HG02973 (cell line): Measurements from ENCODE around the gene GPA33.
A peak's percentile ranks its signal among the peaks of the same experiment; 100 is the strongest.

Experiments used
- ATAC-seq: cut with Tn5 transposase; IDR thresholded peaks from one replicate; pipeline ENCODE4 v1.9.1; 2021; ENCODE audit warnings: moderate library complexity; ENCODE audit not compliant: unreplicated experiment

Gene GPA33

DNA sequence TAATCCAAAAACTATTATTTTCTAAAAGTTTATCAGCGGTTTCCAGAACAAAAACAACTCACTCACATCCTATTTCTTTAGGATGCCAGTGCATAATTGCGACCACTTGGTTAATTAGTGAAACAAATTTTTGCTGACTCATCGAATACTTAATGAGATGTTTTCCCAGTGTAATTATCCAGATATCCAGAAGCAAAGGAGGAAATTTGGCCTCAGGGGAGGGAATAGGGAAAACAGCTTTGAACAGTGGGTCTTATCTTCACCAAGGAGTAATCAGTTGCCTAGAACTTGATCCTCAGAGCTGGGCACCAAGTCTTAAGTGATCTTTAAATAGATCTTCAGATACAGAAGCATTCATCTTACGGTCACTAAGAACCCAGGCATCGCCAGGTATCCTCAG lies 28.0 kb upstream of the GPA33 start:
- no peak for ATAC-seq

DNA sequence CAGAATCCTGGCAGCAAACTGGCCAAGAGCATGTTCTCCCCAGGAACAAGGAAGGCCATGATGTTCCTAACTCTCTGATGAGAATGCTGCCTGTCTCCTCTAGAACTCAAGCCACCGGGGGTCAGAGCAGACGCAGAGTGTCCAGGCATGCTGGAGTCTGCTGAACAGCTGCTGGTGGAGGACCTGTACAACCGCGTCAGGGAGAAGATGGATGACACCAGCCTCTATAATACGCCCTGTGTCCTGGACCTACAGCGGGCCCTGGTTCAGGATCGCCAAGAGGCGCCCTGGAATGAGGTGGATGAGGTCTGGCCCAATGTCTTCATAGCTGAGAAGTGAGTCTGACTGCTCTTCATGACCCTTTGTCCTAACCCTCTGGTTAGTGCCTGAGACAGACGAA lies 27.0 kb upstream of the GPA33 start:
- no peak for ATAC-seq

DNA sequence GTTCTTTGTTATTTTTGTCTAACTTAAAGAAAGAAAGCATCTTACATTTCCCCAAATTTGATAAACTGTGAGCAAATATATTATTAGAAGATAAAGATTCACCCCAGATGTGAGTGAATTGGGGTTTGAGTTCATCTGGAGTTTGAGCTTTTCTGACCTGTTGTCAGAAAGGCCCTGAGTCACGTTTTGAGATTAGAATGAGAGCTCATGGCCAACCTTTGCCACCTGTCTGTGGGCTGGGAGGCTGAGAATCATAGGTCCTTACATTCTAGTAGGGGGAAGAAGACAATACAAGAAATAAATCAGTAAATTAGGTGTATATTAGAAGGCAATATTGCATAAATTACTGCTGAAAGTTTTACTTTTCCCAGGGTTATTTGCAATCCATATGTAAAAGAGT lies 26.0 kb upstream of the GPA33 start:
- ATAC-seq: no peak

DNA sequence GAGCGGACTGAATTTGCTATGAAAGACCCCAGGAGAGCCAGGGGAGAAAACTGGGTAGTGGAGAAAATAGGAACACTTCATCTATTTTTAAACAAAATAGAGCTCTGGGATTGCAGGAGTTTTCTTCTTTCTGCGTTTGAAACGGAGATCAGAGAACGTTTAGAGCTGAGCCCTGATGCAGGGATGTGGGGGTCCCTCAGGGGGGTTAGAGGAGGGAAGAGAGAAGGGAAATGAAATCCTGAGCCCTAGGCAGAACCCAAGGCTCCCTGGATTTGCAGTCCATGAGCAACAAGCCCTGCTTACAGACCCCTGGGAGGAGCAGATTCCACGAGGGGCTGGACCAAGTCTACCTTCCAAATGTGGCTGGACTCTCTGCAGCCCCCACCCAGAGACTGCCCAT lies 25.5 kb upstream of the GPA33 start:
- no peak for ATAC-seq

DNA sequence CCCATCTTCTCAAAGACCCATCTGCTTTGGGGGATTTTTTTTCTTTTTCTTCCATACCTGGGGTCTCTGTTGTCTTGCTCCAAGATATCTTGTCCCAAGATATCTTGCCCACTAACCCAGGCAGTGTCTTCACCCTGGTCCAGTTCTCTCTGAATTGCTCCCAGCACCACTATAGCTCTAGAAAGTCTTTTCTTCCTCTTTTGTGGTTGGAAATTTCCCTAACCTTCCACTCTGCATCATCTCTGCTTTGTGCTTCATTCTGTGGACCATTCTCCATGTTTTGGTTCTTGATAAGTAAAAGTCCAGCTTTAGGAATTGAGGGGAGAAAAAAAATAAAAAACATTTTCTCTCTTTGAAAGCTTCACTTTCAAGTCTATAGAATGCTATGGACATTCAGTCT lies 24.5 kb upstream of the GPA33 start:
- ATAC-seq: no peak

DNA sequence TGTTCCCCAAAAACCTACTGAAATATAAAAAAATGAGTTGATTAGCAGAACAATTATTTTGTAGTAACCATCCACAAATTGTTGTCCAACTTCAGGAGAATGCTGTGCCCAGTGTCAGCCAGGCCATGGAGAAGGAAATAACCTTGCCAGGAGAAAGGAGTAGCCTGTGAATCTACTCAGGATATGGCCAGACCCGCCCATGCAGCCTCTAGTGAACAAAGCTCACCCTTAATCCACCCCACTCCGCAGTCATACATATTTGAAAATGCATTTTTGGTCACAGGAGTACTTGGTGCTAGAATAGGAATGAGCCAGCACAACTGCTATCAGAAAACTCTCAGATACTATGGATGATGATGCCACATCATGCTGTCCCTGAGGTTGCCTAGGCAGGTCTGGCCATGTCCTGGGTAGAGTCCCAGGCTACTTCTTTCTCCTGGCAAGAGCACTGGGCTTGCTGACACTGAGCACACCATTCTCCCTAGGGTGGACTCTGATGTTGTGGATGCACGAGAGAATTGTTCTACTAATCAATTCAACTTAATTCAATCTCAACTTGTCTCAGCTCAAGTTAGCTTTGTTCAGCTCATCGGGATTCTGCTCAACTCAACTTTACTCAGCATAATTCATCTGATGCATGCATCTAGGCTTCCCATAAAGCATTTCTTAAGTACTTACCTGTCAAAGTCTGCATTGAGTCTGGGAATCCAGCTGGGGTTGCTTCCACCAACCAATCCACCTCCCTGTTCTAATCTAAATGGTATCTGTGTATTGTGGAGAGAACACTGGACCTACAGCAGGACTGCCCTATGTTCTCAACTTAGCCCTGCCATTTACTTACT lies 21.9 kb upstream of the GPA33 start:
- no peak for ATAC-seq

DNA sequence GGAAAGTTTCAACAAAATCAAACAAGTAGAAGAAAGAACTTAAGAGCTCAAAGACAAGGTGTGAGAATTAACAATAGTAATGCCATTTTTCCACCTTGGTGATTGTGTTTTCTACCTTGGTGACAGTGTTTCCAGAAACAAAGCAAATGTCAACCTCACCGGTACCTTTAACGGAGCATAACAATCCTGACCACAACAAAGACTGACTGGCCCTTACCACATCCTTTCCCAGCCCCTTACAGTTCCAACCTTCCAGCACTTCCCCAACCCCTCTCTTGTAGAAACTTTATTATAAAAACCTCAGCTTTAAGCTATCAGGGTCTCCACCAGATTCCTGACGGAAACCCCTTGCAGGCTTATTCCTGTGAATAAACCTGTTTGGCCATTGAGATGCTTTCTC lies 20.4 kb upstream of the GPA33 start:
- peak; percentile 53 for ATAC-seq

DNA sequence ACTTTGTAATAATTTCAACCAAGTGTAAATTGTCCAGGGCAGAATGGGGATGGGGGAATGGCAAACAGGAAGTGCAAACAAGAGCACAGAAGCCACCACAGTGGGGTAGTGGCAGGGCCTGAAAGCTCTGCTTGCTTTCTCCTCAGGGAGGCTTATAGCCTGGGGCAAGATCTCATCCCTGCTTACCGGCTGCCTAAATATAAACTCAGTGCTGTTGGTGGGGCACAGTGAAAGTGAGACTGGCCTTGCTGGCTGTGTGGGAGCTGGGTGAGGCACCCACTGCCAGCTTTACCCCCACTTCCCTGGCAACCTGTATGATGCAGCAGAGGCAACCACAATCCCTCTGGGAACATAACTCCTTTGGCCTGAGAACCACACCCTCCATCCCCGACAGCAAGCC lies 18.9 kb upstream of the GPA33 start:
- no peak for ATAC-seq

DNA sequence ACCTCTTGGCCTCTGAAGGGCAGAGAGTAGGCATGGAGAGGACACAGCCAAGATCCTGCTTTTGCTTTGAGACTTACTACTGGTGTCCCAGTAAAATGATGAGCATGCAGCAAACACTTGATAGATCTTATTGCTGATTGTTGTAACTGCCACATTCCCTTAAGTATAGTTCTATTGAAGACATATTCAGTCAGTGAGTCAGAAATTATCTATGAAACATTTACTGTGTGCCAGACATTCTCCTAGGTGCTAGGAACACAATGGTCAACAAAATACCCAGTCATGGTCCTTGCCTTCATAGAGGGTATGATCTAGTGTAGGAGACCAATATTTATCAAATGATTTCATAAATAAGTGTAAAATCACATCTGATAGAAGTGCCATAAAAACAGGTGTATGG lies 17.3 kb upstream of the GPA33 start:
- ATAC-seq: no peak

DNA sequence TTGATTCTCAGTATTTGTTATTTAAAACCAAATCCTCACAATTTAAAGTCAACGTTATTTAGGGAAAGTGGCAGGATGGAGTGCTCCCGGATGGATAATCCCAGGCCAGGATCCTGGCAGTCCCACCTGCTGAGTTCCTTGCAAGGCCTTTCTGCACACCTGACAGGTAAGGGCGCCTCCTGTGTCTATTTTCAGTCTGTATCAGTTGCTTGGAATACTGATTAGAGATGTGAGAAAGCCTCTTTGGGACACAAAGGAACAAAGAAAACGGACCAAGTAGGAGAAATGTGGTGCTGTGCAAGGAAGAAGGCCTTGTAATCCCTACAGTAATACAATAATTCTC lies 15.9 kb upstream of the GPA33 start:
- ATAC-seq: no peak

DNA sequence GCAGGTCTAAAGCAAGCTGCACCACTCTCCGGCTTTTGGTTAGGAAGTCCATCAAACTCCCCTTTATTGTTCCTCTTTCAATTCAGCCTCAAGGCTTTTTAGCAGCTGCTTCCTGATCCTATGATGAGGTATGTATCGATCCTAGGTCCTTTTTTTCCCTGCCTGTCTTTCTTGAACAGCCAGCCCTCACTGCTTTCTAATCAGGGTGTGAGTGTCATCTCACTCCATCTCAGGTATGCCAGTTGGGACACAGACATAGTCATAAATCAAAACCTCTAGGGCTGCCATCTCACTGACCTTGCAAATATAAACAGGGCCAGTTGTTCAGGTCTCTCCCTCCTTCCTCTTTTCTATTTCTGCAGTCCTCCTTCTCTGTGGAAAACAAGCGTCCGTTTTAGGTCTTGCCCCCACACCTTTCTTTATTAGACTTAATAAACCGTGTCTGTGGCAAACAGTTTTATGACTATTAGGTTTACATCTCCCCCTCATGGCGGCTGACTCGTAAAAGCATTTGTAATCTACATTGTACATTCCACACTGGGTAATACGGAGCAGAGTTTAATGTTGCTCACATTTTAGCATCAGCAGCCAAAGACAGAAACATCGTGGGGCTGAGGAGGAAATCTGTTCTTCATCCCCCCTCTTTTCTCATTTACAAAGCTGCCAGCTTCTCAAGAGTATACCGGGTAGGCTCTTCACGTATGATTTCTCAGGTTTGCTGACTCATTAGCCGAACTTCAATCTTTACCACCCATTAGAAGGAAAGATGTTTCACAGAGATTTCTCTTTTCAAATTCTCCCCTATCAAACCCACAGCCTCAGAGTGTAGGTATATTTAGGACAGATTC lies 15.3 kb upstream of the GPA33 start:
- no peak for ATAC-seq

DNA sequence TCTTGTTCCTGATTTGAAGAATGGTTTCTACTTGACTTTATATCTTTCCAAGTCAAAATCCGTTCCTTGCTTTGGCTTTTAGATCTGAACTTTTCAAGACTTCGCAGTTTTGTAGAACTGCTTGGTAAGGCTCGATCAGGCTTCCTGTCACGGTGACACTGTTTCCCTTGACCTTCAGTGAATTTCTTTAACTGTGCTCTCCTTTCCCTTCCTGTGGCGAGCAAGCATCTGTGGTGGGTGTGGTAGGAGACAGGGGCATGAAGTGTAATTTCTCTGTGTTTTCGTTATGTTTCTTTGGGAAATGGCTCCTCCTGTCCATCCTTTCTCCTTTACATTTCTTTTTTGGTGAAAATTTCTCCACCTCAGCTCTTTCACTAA lies 14.1 kb upstream of the GPA33 start:
- ATAC-seq: no peak

DNA sequence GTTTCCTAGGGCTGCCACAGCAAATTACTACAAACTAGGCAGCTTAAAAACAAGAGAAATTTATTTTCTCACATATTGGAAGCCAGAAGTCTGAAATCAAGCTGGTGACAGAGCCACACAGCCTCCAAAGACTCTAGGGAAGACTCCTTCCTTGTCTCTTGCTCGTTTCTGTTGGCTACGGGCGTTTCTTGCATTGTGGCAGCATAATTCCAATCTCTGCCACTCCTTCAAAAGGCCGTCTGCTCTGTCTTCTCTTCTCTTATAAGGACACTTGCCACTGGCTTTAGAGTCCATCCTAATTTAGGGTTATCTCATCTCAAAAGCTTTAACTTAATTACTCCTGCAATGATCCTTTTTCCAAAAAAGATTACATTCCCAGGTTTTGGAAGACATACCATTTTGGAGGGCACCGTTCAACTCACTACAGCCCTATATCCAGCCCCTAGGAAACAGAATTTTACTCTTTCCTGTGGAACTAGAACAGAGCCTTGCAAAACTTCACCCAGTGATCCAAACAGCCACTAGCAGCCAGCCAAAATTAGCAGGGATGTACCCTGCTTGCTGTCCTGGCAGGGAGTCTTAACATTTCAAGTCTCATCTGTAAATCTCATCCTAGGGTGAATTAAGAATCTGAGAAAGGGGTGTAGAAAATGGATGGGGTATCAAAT lies 12.9 kb upstream of the GPA33 start:
- no peak for ATAC-seq

DNA sequence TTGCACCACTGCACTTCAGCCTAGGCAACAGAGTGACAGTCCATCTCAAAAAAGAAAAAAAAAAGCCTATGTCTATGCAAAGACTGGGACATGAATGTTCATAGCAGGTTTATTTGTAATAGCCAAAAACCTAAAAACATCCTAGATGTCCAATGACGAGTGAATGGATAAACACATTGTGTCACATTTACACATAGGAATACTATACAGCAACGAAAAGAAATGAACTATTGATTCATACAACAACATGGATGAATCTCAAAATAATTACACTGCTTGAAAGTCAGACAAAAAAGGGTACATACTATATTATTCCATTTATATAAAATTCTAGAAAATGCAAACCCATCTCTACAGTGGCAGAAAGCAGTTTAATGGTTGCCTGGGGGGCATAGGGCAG lies 11.6 kb upstream of the GPA33 start:
- ATAC-seq: no peak

DNA sequence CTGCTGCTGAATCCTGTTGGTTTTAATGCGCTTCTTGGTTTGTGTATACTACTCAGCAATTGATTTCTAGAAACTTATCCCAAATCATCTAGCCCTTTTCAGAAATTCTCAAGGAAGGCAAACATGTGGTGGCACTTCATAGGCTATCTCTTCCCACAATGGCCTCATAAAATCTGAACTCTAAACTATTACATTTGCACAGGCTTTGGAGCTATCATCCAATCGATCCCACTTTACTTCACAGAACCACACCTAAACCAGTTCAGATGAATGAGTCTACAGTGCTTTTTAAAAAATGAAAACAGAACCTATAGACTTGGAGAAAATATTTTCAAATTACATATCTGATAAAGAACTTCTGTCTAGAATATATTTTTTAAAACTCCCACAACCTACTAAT lies 10.6 kb upstream of the GPA33 start:
- no peak for ATAC-seq

DNA sequence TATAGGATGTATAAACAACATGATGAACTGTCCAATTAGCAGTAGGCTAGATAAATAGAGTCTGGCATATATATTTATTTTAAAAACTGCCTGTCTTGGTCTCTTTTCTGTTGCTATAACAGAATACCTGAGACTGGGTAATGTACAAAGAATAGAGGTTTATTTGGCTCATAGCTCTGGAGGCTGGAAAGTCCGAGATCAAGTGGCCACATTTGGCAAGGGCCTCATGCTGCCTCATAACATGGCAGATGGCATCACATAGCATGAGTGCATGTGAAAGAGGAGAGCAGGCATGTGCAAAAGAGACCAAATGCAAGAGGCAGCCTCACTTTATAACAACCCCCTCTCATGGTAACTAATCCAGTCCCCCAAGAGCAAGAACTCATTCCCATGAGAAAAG lies 9.7 kb upstream of the GPA33 start:
- ATAC-seq: no peak

DNA sequence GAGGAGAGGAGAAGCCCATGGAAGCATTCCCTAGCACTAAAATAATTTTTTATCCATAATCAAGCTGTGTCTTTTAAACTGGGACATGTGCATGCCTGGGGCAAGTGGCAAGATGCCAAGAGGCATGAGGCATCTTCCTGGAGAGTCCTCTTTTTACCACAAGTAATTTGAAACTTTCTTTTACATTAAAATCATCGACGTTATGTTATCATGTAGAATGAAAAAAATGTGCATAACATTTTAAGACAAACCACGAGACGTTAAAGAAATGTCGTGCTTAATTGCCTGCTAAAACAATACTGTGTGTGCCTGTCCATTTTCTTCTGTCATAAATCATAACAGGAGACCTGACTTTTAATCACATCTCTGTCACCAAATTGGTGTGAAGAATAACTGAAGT lies 5.2 kb upstream of the GPA33 start:
- ATAC-seq: no peak

DNA sequence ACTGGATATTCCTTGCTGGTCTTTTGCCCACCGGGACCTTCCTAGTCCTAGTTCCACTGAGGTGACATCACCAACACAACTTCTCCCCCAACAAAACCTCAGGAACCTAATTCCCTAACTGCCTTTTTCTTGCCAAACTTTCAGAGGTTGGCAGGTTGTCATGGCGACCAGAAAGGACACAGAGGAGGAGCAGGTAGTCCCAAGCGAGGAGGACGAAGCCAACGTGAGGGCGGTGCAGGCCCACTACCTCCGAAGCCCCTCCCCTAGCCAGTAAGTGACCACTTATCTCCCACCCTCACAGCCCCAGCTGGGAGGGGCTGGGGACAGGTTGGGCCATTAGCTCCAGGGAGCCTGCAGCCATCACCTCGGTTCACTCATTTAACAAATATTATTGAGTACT lies 4.5 kb upstream of the GPA33 start:
- no peak for ATAC-seq

DNA sequence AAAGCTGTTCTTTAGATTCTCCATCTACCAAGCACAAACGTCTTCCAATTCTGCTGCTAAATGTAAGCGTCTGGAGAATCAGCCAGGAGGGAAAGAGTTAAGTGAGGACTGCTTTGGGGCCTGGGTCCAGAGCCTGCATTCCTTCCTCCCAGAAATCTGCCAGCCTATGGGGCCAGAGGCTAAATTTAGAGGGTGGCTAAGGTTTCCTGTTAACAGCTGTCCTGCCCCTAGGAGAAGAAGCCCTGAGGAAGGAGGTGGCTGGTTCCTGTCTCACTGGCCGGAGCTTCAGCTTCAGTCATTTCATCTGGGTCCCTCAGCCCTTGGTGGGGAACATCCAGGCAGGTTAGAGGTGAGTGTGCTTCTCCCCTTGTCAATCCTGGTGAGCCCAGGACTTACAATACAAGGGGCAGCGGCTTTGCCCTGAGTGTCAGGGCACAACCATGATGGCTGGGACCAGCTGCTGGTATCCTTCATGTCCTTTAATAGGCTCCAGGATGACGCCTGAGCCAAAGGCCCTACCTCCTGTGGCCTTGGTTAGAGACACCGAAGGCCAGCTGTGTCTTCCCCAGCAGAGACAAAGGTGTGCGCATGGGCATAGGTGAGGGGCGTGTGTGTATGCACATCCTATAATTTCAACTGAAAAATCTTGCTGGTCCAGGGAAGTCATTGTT lies 3.8 kb upstream of the GPA33 start, which contains the start of gene STYXL2:
STYXL2 (plus strand) TSS at position 230 of the 671 bp plus-strand sequence. CDS start 775 bp downstream, outside the sequence.
- ATAC-seq: no peak

DNA sequence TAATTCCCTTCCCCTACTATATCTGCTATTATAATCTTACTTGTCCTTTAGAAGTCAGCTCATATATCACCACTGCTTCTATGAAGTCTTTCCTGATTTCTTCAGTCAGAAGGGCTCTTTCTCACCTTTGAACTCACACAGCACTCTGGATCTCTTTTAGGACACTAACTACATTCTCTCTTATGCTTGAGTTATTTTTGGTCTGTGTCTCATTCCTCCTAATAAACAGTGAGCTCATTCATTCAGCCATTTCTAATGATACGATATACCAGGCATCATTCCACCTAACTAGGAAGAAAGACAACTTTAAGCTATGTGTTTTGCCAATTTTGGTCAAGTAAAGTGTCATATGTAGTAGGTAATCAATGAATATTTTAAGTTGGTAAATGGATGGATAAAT lies 2.5 kb upstream of the GPA33 start:
- no peak for ATAC-seq

DNA sequence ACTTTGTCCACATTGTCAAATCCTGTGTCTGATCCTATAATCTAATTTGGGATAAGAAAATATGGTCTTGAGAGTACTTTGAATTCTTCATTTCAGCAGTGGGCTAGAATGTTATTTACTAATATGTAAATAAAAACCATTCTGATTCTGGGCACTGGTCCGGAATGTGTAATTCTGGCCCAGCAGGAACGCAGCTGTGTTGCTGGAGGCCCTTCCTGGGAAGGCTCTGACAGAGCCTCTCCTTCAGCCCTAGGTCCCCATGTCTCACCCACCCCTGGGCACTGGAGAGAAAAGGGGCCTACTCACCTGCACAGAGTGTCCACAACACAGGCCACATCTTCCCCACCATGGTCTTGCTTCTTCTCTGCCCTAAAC lies 251 bp downstream of the GPA33 start:
- ATAC-seq: no peak
